ENCODE results near the gene TGFBRAP1.

Gene TGFBRAP1

GRCh38 chr2:105313877-105314276, 15.7 kb downstream of the TGFBRAP1 start:
- no peak for DNase-seq (ENCODE audit: low read depth)

- DNase-seq (ENCODE audit: low read depth) = no peak
Observed at GRCh38 chr2:105309147-105309545, 20.4 kb downstream of the TGFBRAP1 start.

GRCh38 chr2:105308382-105309146, 21.0 kb downstream of the TGFBRAP1 start:
- no peak for DNase-seq (ENCODE audit: low read depth)

- no peak for DNase-seq (ENCODE audit: low read depth)
Observed at GRCh38 chr2:105307962-105308361, 21.6 kb downstream of the TGFBRAP1 start.

GRCh38 chr2:105307550-105307949, 22.0 kb downstream of the TGFBRAP1 start:
- no peak for DNase-seq (ENCODE audit: low read depth)

- no peak for DNase-seq (ENCODE audit: low read depth)
Observed at GRCh38 chr2:105307146-105307545, 22.4 kb downstream of the TGFBRAP1 start.

- DNase-seq (ENCODE audit: low read depth) = no peak
Observed at GRCh38 chr2:105301646-105302045, 27.9 kb downstream of the TGFBRAP1 start.

- no peak for DNase-seq (ENCODE audit: low read depth)
Observed at GRCh38 chr2:105299290-105299689, 30.2 kb downstream of the TGFBRAP1 start.

- DNase-seq (ENCODE audit: low read depth) = no peak
Observed at GRCh38 chr2:105298017-105298416, 31.5 kb downstream of the TGFBRAP1 start.

GRCh38 chr2:105297216-105297615, 32.3 kb downstream of the TGFBRAP1 start:
- DNase-seq (ENCODE audit: low read depth) = no peak

GRCh38 chr2:105296017-105296611, 33.4 kb downstream of the TGFBRAP1 start:
- no peak for DNase-seq (ENCODE audit: low read depth)

- DNase-seq (ENCODE audit: low read depth) = peak; percentile 77
Observed at GRCh38 chr2:105294844-105295481, 34.6 kb downstream of the TGFBRAP1 start.

GRCh38 chr2:105294046-105294445, 35.5 kb downstream of the TGFBRAP1 start:
- DNase-seq (ENCODE audit: low read depth) = no peak

- DNase-seq (ENCODE audit: low read depth) = peak; percentile 36
Observed at GRCh38 chr2:105291981-105292380, 37.6 kb downstream of the TGFBRAP1 start.

- no peak for DNase-seq (ENCODE audit: low read depth)
Observed at GRCh38 chr2:105290981-105291660, 38.4 kb downstream of the TGFBRAP1 start.

- DNase-seq (ENCODE audit: low read depth) = no peak
Observed at GRCh38 chr2:105288133-105288532, 41.4 kb downstream of the TGFBRAP1 start.

- DNase-seq (ENCODE audit: low read depth) = peak; percentile 35
Observed at GRCh38 chr2:105287692-105288091, 41.8 kb downstream of the TGFBRAP1 start.

GRCh38 chr2:105283532-105283931, 46.0 kb downstream of the TGFBRAP1 start:
- no peak for DNase-seq (ENCODE audit: low read depth)

- no peak for DNase-seq (ENCODE audit: low read depth)
Observed at GRCh38 chr2:105280281-105280680, 49.3 kb downstream of the TGFBRAP1 start.

GRCh38 chr2:105279126-105279525, 50.4 kb downstream of the TGFBRAP1 start:
- DNase-seq (ENCODE audit: low read depth) = no peak

- no peak for DNase-seq (ENCODE audit: low read depth)
Observed at GRCh38 chr2:105278654-105279053, 50.9 kb downstream of the TGFBRAP1 start.

GRCh38 chr2:105274046-105274445, 55.5 kb downstream of the TGFBRAP1 start:
- DNase-seq (ENCODE audit: low read depth) = no peak

- DNase-seq (ENCODE audit: low read depth) = no peak
Observed at GRCh38 chr2:105272176-105272575, 57.4 kb downstream of the TGFBRAP1 start.

Data from EH (cell line).